Heart right ventricle (tissue), 16 donors: ENCODE measurements around the gene ALDH16A1. TPM values are rescaled to one million over a fixed set of nuclear protein-coding genes. Genes with fewer than 3 reads are reported as not detected.

ENCODE experiments used
- ATAC-seq, 8 donors: fragments of 200-7000 bp; cut with Tn5 transposase; one replicate each; pipeline ENCODE4 v1.9.1; 2020; ENCODE audit warnings: mild to moderate bottlenecking in 8 of 8, moderate library complexity in 8 of 8, moderate number of reproducible peaks in 1 of 8
- DNase-seq, 2 donors: peaks; one replicate each; pipeline ENCODE4 v3.0.0-alpha.2; 2020
- H3K27ac ChIP-seq, 10 donors: fragments of 200-600 bp; sonication (generic) in 2 of 10; one replicate each; pipeline versions ENCODE4 v1.5.0 to v1.8.0; 2020 to 2022; ENCODE audit warnings: mild to moderate bottlenecking in 3 of 10
- H3K27me3 ChIP-seq, 7 donors: fragments of 200-600 bp; one replicate each; pipeline ENCODE4 v1.8.0; 2021 to 2022; ENCODE audit warnings: mild to moderate bottlenecking in 2 of 7
- H3K36me3 ChIP-seq, 9 donors: fragments of 200-600 bp; sonication (generic) in 1 of 9; one replicate each; pipeline versions ENCODE4 v1.5.0 to v1.8.0; 2020 to 2022; ENCODE audit warnings: mild to moderate bottlenecking in 2 of 9
- H3K4me1 ChIP-seq, 9 donors: fragments of 200-600 bp; sonication (generic) in 1 of 9; one replicate each; pipeline versions ENCODE4 v1.5.0 to v1.8.0; 2020 to 2022; ENCODE audit warnings: mild to moderate bottlenecking in 4 of 9
- H3K4me3 ChIP-seq, 10 donors: fragments of 200-600 bp; sonication (generic) in 2 of 10; one replicate each; pipeline versions ENCODE4 v1.5.0 to v1.8.0; 2020 to 2022; ENCODE audit warnings: mild to moderate bottlenecking in 7 of 10, moderate library complexity in 2 of 10
- H3K9me3 ChIP-seq, 11 donors: fragments of 200-600 bp in 10 of 11; sonication (generic) in 2 of 11; one replicate each; pipeline versions ENCODE4 v1.5.0 to v1.8.0; 2013 to 2022; ENCODE audit warnings: mild to moderate bottlenecking in 2 of 11, control low read depth in 1 of 11, moderate library complexity in 1 of 11
- WGBS, 2 donors: extraction: QIAGEN DNeasy Blood & Tissue Kit; methylation state at CpG; one replicate each; pipeline ENCODE4 v1.1.7; 2013; ENCODE audit warnings: inconsistent platforms in 1 of 2; 5-methylcytosine and 5-hydroxymethylcytosine counted together
- intact Hi-C, 10 donors: fragments of 100-400 bp; cut with DNase I; formaldehyde crosslinking; loops; one replicate each; pipeline versions ENCODE4 v1.11.1 to v1.14.2; 2022
- polyA plus RNA-seq, 2 donors: library from polyadenylated mRNA; stranded (reverse); fragments of 200-250 nt; gene quantifications; one replicate each; pipeline ENCODE4 v1.2.3, GENCODE V29; 2013
- total RNA-seq, 10 donors: library from RNA; stranded (reverse); fragmentation: NEBNext Ultra II Directional in 3 of 10; extraction: Animal tissue kit (Norgen Biotek cat#: 25700) in 3 of 10; gene quantifications; one replicate each; pipeline versions ENCODE4 v1.2.1 to v1.2.4, GENCODE V29; 2021 to 2023
- TF ChIP-seq, protein P1 (sequence below), 9 donors: fragments of 200-600 bp; sonication (generic) in 2 of 9; IDR thresholded peaks; one replicate each; pipeline versions ENCODE4 v1.5.0 to v1.8.0; 2021 to 2022; ENCODE audit warnings: antibody characterized with exemption in 9 of 9, mild to moderate bottlenecking in 5 of 9, moderate library complexity in 1 of 9
- donor health status: Arrhythmogenic right ventricular cardiomyopathy.
- donor health status: ischemic (EF 13 %, LVEDD 7.1; RV severe dilation, severe dysfunction).
- donor health status: healthy with polysubstance abuse.
- donor health status: DM: no; HTN: yes; CAD: no.
- donor health status: DM: no; HTN: no; CAD: no.
- donor health status: ischemic (EF 25% LVEDD 6.9; RV normal size, moderate dysfunction).
- donor health status: ischemic (EF 25% LVEDD 5.7; RV mildly dilated, moderate dysfunction).
- donor health status: healthy.
- donor health status: DM: yes; HTN: yes; CAD: no.
- donor health status: Ischemic cardiomyopathy.
- donor health status: ischemic (EF 35%, LVEDD 5.7; RV mildly dilated, moderate dysfunction).
- donor health status: nonischemic (EF 11% LVEDD 7.7; RV severe dilation, severe dysfunction).
- donor health status: DM: yes; HTN: yes; CAD: no.
- donor health status: PGD.
- donor health status: ischemic (EF 29% LVEDD 5.4; RV normal size, mild dysfunction).
- donor health status: nonischemic (EF 23%, LVEDD 6.1; RV moderate dilation, normal function).

ALDH16A1 gene
- total and polyA plus RNA-seq, 12 donors, result 4.4 to 19.9 (median 8.7) TPM

DNA sequence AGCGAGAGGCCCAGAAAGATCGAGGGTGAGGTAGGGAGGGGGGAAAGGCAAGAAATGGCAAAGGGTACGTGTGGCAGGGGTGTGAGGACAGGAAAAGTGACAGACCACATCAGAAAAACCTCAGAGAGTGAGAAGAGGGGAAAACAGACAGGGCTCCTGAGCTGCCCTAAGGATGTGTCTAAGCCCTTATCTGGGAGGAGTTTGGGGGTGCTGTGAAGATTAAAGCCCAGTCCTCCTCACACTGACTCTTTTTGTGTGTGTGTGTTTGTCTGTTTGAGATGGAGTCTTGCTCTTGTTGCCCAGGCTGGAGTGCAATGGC lies 29.1 kb upstream of the ALDH16A1 start:
- intact Hi-C loops, result no loop called here
- DNase-seq (no peak), ATAC-seq (no peak)
- H3K36me3 ChIP-seq, result no peaks in the 10 kb centered on the region
- H3K27ac ChIP-seq, result no peak overlapping the region
- no peak overlapping the region for H3K4me3 ChIP-seq
- no peaks in the 10 kb centered on the region for H3K9me3 ChIP-seq
- peaks cover 7 to 49% (median 38%) of the 10 kb centered on the region in 9 donors for H3K4me1 ChIP-seq
- WGBS, 2 donors, result 5 to 15% methylated on average over 3 of the region's 3 CpGs
- TF ChIP-seq, protein P1, sequence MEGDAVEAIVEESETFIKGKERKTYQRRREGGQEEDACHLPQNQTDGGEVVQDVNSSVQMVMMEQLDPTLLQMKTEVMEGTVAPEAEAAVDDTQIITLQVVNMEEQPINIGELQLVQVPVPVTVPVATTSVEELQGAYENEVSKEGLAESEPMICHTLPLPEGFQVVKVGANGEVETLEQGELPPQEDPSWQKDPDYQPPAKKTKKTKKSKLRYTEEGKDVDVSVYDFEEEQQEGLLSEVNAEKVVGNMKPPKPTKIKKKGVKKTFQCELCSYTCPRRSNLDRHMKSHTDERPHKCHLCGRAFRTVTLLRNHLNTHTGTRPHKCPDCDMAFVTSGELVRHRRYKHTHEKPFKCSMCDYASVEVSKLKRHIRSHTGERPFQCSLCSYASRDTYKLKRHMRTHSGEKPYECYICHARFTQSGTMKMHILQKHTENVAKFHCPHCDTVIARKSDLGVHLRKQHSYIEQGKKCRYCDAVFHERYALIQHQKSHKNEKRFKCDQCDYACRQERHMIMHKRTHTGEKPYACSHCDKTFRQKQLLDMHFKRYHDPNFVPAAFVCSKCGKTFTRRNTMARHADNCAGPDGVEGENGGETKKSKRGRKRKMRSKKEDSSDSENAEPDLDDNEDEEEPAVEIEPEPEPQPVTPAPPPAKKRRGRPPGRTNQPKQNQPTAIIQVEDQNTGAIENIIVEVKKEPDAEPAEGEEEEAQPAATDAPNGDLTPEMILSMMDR (IDR thresholded peaks at IDR 0.05), result no peak
- peaks cover 15 to 100% (median 99%) of the 10 kb centered on the region in 7 donors for H3K27me3 ChIP-seq

DNA sequence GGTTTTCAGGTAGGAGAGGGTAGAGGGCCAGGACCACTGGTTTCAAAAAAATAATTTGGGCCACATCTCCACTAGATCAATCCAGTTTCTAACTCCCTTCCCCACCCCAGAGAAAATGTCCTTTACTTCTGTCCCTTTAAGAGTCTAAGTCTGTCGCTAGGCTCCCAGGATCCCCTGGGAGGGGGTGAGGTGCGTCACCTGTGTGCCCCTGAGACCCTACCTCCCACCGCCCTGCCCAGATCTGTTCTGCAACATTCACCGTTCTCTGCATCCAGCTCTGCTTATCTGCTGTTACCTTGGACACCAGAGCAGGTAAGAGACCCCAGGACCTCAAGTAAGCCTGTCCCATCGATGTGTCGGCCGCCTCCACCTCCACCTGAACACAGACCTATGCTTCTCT lies 27.8 kb upstream of the ALDH16A1 start, which contains the start of gene GFY:
GFY (plus strand) TSS at position 211 of the 400 bp plus-strand sequence. CDS start 1,043 bp downstream, outside the sequence.
- intact Hi-C loops, result no loop called here
- ATAC-seq, result no peak
- Histone ChIP-seq H3K9me3 (no peaks in the 10 kb centered on the region), H3K27me3 (peaks cover 15 to 100% (median 98%) of the 10 kb centered on the region in 7 donors), H3K4me1 (peaks cover 7 to 49% (median 38%) of the 10 kb centered on the region in 9 donors), H3K4me3 (no peak within 1 kb of the TSS), H3K27ac (no peak within 1 kb of the TSS), H3K36me3 (no peaks in the 10 kb centered on the region)
- TF ChIP-seq, protein P1 (IDR thresholded peaks at IDR 0.05), result no peak
- no peak for DNase-seq
- 54 to 58% methylated on average over 7 of the region's 7 CpGs for WGBS, 2 donors

DNA sequence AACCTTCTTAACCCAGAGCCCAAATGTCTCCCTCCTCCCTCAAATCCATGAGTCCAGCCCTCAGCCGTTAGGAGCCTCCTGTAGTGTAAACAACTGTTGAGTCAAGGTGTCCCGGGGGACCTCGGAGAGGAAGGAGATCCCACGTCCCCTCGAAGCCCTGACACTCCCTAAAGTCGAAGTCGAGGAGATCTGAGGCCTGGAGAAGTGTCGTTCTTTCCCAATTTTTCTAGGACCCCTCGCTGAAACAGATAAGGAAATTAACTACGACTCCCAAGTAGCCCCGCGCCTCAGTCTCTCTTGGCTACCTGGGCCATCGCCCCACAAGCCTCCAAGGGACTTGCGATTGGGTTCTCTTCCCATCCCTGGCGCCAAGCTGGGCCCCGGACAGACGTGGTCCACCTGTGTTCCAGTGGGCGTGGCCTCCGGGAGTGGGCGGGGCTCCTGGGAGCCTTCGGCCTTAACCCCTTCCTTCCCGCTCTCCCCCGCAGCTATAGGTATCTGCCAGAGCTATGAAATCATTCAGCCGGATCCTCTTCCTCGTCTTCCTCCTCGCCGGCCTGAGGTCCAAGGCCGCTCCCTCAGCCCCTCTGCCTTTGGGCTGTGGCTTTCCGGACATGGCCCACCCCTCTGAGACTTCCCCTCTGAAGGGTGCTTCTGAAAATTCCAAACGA lies 27.0 kb upstream of the ALDH16A1 start:
- ATAC-seq (no peak), DNase-seq (no peak)
- Histone ChIP-seq H3K27ac (no peak overlapping the region), H3K4me1 (peaks cover 7 to 42% (median 36%) of the 10 kb centered on the region in 9 donors), H3K9me3 (no peaks in the 10 kb centered on the region), H3K36me3 (no peaks in the 10 kb centered on the region), H3K27me3 (peaks cover 12 to 100% (median 98%) of the 10 kb centered on the region in 7 donors), H3K4me3 (no peak overlapping the region)
- TF ChIP-seq, protein P1 (IDR thresholded peaks at IDR 0.05), result no peak
- 3 to 4% methylated on average over 30 of the region's 30 CpGs for WGBS, 2 donors
- intact Hi-C loops, result no loop called here

DNA sequence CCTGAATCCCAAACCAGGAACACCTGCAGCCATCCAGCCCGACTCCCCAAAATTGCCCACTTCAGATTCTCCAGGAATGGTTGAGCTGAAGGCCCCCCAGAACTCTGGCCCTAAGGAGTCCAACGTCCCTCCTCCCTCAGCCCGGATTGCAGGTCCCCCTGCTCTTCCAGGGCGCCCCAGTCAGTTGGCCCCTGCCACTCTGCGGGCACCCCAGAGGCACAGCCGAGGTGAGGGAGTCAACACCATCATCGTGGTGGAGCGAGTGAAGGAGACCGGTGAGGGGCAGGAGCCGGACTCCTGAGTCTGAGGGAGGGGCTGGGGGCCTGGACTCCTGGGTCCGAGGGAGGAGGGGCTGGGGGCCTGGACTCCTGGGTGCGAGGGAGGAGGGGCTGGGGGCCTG lies 25.7 kb upstream of the ALDH16A1 start:
- Histone ChIP-seq H3K27ac (no peak overlapping the region), H3K36me3 (no peaks in the 10 kb centered on the region), H3K4me3 (no peak overlapping the region), H3K4me1 (peaks cover 7 to 31% (median 26%) of the 10 kb centered on the region in 9 donors), H3K27me3 (peaks cover 12 to 100% (median 98%) of the 10 kb centered on the region in 7 donors), H3K9me3 (no peaks in the 10 kb centered on the region)
- WGBS, 2 donors, result 57 to 59% methylated on average over 12 of the region's 12 CpGs
- TF ChIP-seq, protein P1 (IDR thresholded peaks at IDR 0.05), result no peak
- intact Hi-C loops, result no loop called here
- no peak for DNase-seq
- ATAC-seq, result no peak
